Neural crest cell (in vitro differentiated cells): ENCODE results near the gene FLCN. TPM values are rescaled to one million over a fixed set of nuclear protein-coding genes. Genes with fewer than 3 reads are reported as not detected.

Experiments used
- DNase-seq: peaks from one replicate; pipeline ENCODE4 v3.0.0; 2021; ENCODE audit warnings: low read depth, mixed read lengths, low spot score
- H3K27ac Mint-ChIP-seq: one replicate; pipeline ENCODE4 v1.8.0; 2021; ENCODE audit warnings: mild to moderate bottlenecking, mixed read lengths; ENCODE audit not compliant: unreplicated experiment
- H3K27me3 Mint-ChIP-seq: 2 replicates; pipeline ENCODE4 v1.8.0; 2021; ENCODE audit warnings: low read depth, mild to moderate bottlenecking, mixed read lengths
- H3K36me3 Mint-ChIP-seq: 2 replicates; pipeline ENCODE4 v1.8.0; 2021; ENCODE audit warnings: low read depth, mild to moderate bottlenecking, mixed read lengths
- H3K4me1 Mint-ChIP-seq: 2 replicates; pipeline ENCODE4 v1.8.0; 2021; ENCODE audit warnings: mixed read lengths
- H3K4me3 Mint-ChIP-seq: one replicate; pipeline ENCODE4 v1.8.0; 2021; ENCODE audit warnings: mild to moderate bottlenecking, mixed read lengths
- H3K9me3 Mint-ChIP-seq: 2 replicates; pipeline ENCODE4 v1.8.0; 2021; ENCODE audit warnings: mixed read lengths
- CTCF ChIP-seq: fragments of 200-600 bp; sonication (generic); conservative IDR thresholded peaks from 2 replicates; pipeline ENCODE4 v1.5.0; 2021; ENCODE audit warnings: antibody characterized with exemption, mild to moderate bottlenecking
- total RNA-seq: library from RNA; stranded (reverse); gene quantifications from 2 replicates; pipeline ENCODE4 v1.2.1, GENCODE V29; 2021

Gene FLCN
- total RNA-seq, 1 donor from 2014 or later: 38.7 TPM

GRCh38 chr17:17181666-17182597, 55.0 kb downstream of the FLCN start:
- TF ChIP-seq CTCF: no peak
- H3K4me1 Mint-ChIP-seq: no peaks in the 10 kb centered on the region
- H3K9me3 Mint-ChIP-seq: no peaks in the 10 kb centered on the region
- H3K4me3 Mint-ChIP-seq: no peak overlapping the region
- no peaks in the 10 kb centered on the region for H3K27me3 Mint-ChIP-seq
- no peak for DNase-seq
- no peak overlapping the region for H3K27ac Mint-ChIP-seq
- H3K36me3 Mint-ChIP-seq: peaks cover 12% of the 10 kb centered on the region

- Mint-ChIP-seq H3K4me3 (no peak overlapping the region), H3K36me3 (peaks cover 18% of the 10 kb centered on the region), H3K9me3 (no peaks in the 10 kb centered on the region), H3K4me1 (no peaks in the 10 kb centered on the region), H3K27ac (no peak overlapping the region), H3K27me3 (no peaks in the 10 kb centered on the region)
- no peak for DNase-seq
- no peak for TF ChIP-seq CTCF
Measured at GRCh38 chr17:17180741-17181525, 56.0 kb downstream of the FLCN start.

- TF ChIP-seq CTCF: no peak
- H3K27ac Mint-ChIP-seq: no peak overlapping the region
- DNase-seq: no peak
- no peaks in the 10 kb centered on the region for H3K27me3 Mint-ChIP-seq
- peaks cover 18% of the 10 kb centered on the region for H3K36me3 Mint-ChIP-seq
- H3K9me3 Mint-ChIP-seq: no peaks in the 10 kb centered on the region
- no peak overlapping the region for H3K4me3 Mint-ChIP-seq
- H3K4me1 Mint-ChIP-seq: no peaks in the 10 kb centered on the region
Measured at GRCh38 chr17:17180141-17180603, 56.8 kb downstream of the FLCN start.

- H3K36me3 Mint-ChIP-seq: peaks cover 18% of the 10 kb centered on the region
- no peak for DNase-seq
- no peak overlapping the region for H3K4me3 Mint-ChIP-seq
- H3K4me1 Mint-ChIP-seq: no peaks in the 10 kb centered on the region
- no peak overlapping the region for H3K27ac Mint-ChIP-seq
- no peak for TF ChIP-seq CTCF
- H3K27me3 Mint-ChIP-seq: no peaks in the 10 kb centered on the region
- H3K9me3 Mint-ChIP-seq: no peaks in the 10 kb centered on the region
Measured at GRCh38 chr17:17179371-17179827, 57.6 kb downstream of the FLCN start.

GRCh38 chr17:17177176-17177575, 59.8 kb downstream of the FLCN start:
- no peak overlapping the region for H3K27ac Mint-ChIP-seq

More at GRCh38 chr17:17177176-17177575, 59.8 kb downstream of the FLCN start:
- DNase-seq: no peak
- TF ChIP-seq CTCF: no peak
- Mint-ChIP-seq H3K27me3 (no peaks in the 10 kb centered on the region), H3K4me3 (no peak overlapping the region), H3K4me1 (peaks cover 3% of the 10 kb centered on the region), H3K36me3 (peaks cover 18% of the 10 kb centered on the region), H3K9me3 (no peaks in the 10 kb centered on the region)
